CD14-positive monocyte (primary cell): ENCODE results near the gene TRAFD1. TPM values are rescaled to one million over a fixed set of nuclear protein-coding genes. Genes with fewer than 3 reads are reported as not detected.

ENCODE experiments used
- DNase-seq, 3 donors: peaks; one replicate each; pipeline ENCODE4 v3.0.0-alpha.2; 2011 to 2022
- H2AFZ ChIP-seq: 2 replicates; pipeline ENCODE4 v1.6.0; 2012; ENCODE audit warnings: mild to moderate bottlenecking, low read depth, low read length, inconsistent platforms; ENCODE audit not compliant: insufficient read depth, poor library complexity, severe bottlenecking
- H3K27ac ChIP-seq, 2 donors: 1 replicate in 1 of 2; 2 replicates in 1 of 2; pipeline ENCODE4 v1.5.1; 2012 to 2013; ENCODE audit warnings: low read length in 2 of 2, control low read depth in 1 of 2, inconsistent platforms in 1 of 2, low read depth in 1 of 2, mild to moderate bottlenecking in 1 of 2
- H3K27me3 ChIP-seq, 2 donors: one replicate each; pipeline versions ENCODE4 v1.6.0 to v1.6.1; 2011 to 2013; ENCODE audit warnings: low read length in 2 of 2; ENCODE audit not compliant: control insufficient read depth in 2 of 2, insufficient read depth in 2 of 2
- H3K36me3 ChIP-seq, 2 donors: replicated peaks in 1 of 2; 1 replicate in 1 of 2; 2 replicates in 1 of 2; pipeline versions ENCODE4 v1.5.1 to v1.6.1; 2012 to 2013; ENCODE audit warnings: low read length in 2 of 2, control low read depth in 1 of 2, inconsistent platforms in 1 of 2, mild to moderate bottlenecking in 1 of 2; ENCODE audit not compliant: insufficient read depth in 2 of 2, control insufficient read depth in 1 of 2
- H3K4me1 ChIP-seq, 2 donors: 1 replicate in 1 of 2; 2 replicates in 1 of 2; pipeline versions ENCODE4 v1.5.1 to v1.6.1; 2012 to 2013; ENCODE audit warnings: low read length in 2 of 2, control low read depth in 1 of 2, inconsistent platforms in 1 of 2, mild to moderate bottlenecking in 1 of 2, moderate library complexity in 1 of 2; ENCODE audit not compliant: insufficient read depth in 2 of 2, control insufficient read depth in 1 of 2
- H3K4me2 ChIP-seq: replicated peaks from 2 replicates; pipeline ENCODE3; 2012; ENCODE audit warnings: low read length, moderate library complexity, mild to moderate bottlenecking; ENCODE audit not compliant: poor library complexity, severe bottlenecking; ENCODE audit errors: extremely low read depth
- H3K4me3 ChIP-seq, 3 experiments: fragments of 200-600 bp in 1 of 3; sonication (generic) in 1 of 3; replicated peaks in 1 of 3; 1 replicate in 2 of 3; 2 replicates in 1 of 3; pipeline ENCODE4 v1.5.1; 2011 to 2013; ENCODE audit warnings: low read length in 3 of 3, mild to moderate bottlenecking in 3 of 3, control low read depth in 2 of 3, low read depth in 2 of 3, inconsistent platforms in 1 of 3, moderate library complexity in 1 of 3
- H3K79me2 ChIP-seq: 2 replicates; pipeline ENCODE4 v1.6.0; 2012; ENCODE audit warnings: mild to moderate bottlenecking, control low read depth, inconsistent platforms, low read length, moderate library complexity; ENCODE audit not compliant: insufficient read depth
- H3K9ac ChIP-seq: 2 replicates; pipeline ENCODE4 v1.6.0; 2017; ENCODE audit warnings: low read length, mild to moderate bottlenecking; ENCODE audit not compliant: insufficient read depth, poor library complexity, severe bottlenecking
- H3K9me3 ChIP-seq, 2 donors: replicated peaks in 1 of 2; 1 replicate in 1 of 2; 2 replicates in 1 of 2; pipeline versions ENCODE4 v1.5.1 to v1.6.1; 2012 to 2013; ENCODE audit warnings: low read length in 2 of 2, control low read depth in 1 of 2; ENCODE audit not compliant: control insufficient read depth in 1 of 2, insufficient read depth in 1 of 2
- H4K20me1 ChIP-seq: 2 replicates; pipeline ENCODE4 v1.6.0; 2012; ENCODE audit warnings: mild to moderate bottlenecking, low read length, control low read depth, moderate library complexity; ENCODE audit not compliant: insufficient read depth
- H3K27ac Mint-ChIP-seq, 7 donors: one replicate each; pipeline ENCODE4 v1.8.0; 2020; ENCODE audit warnings: mild to moderate bottlenecking in 7 of 7, mixed read lengths in 7 of 7, moderate library complexity in 6 of 7, inconsistent platforms in 2 of 7
- H3K27me3 Mint-ChIP-seq, 3 donors: one replicate each; pipeline ENCODE4 v1.8.0; 2021 to 2022; ENCODE audit warnings: low read depth in 3 of 3, mild to moderate bottlenecking in 3 of 3, mixed read lengths in 3 of 3, moderate library complexity in 3 of 3, inconsistent platforms in 1 of 3
- H3K36me3 Mint-ChIP-seq, 2 donors: one replicate each; pipeline ENCODE4 v1.8.0; 2020; ENCODE audit warnings: mixed read lengths in 2 of 2, inconsistent platforms in 1 of 2, mild to moderate bottlenecking in 1 of 2
- H3K4me1 Mint-ChIP-seq: one replicate; pipeline ENCODE4 v1.8.0; 2020; ENCODE audit warnings: mild to moderate bottlenecking, mixed read lengths
- H3K4me3 Mint-ChIP-seq, 2 donors: one replicate each; pipeline ENCODE4 v1.8.0; 2020; ENCODE audit warnings: mild to moderate bottlenecking in 2 of 2, mixed read lengths in 2 of 2, moderate library complexity in 1 of 2
- H3K9me3 Mint-ChIP-seq, 7 donors: one replicate each; pipeline ENCODE4 v1.8.0; 2020 to 2022; ENCODE audit warnings: mixed read lengths in 7 of 7, mild to moderate bottlenecking in 6 of 7, moderate library complexity in 6 of 7, inconsistent platforms in 2 of 7
- WGBS: methylation state at CpG from one replicate; pipeline ENCODE4 v1.1.5; 2013; ENCODE audit warnings: missing lambda C conversion rate; ENCODE audit not compliant: insufficient coverage; 5-methylcytosine and 5-hydroxymethylcytosine counted together
- intact Hi-C, 2 donors: fragments of 100-400 bp; cut with micrococcal nuclease; formaldehyde crosslinking; loops; one replicate each; pipeline versions ENCODE4 v1.15.0 to v1.15.1; 2023
- polyA plus RNA-seq, 3 donors: library from polyadenylated mRNA; depleted of rRNA in 1 of 3; unstranded in 2 of 3; stranded (reverse) in 1 of 3; fragments of 300-500 nt in 2 of 3; fragments of >200 nt in 1 of 3; fragmentation: Illumina TruSeq in 2 of 3; gene quantifications; 1 replicate in 2 of 3; 2 replicates in 1 of 3; pipeline ENCODE4 v1.2.3, GENCODE V29; 2012 to 2021
- TF ChIP-seq, protein P1 (sequence below): fragments of 200-600 bp; IDR thresholded peaks from one replicate; pipeline ENCODE4 v1.8.0; 2022; ENCODE audit warnings: antibody characterized with exemption, mild to moderate bottlenecking

Gene TRAFD1
- polyA plus RNA-seq, 3 donors = 35.2 to 83.6 (median 82.3) TPM

DNA sequence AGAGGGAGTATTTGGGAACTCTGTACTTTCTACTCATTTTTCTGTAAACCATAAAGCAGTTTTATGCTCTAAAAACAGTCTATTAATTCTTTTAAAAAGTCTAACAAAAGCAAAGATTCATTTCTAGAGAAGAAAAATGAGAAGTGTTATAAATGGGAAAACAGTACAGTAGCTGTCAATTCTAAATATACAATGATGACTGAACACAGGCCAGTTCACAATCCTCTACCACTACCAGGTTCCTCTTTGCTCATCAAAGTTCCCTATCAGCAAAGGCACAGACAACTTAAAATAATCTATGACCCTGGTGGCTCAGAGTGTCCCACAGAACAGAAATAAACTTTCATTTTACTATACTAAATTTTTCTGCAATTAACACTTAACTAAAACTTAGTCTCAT, 29.3 kb upstream of the TRAFD1 start:
- DNase-seq = peak; percentile 15 to 32 (median 24)
- intact Hi-C loops = loop anchor here in 1 of 2 donors (10.0 kb wide), 1 partner anchor 49 kb away; no protein-coding TSS in a partner anchor
- H3K36me3 Mint-ChIP-seq = peaks cover 42 to 72% of the 10 kb centered on the region in 2 donors
- H3K4me1 ChIP-seq = peaks cover 13 to 18% of the 10 kb centered on the region in 2 donors
- H3K9me3 Mint-ChIP-seq = no peaks in the 10 kb centered on the region
- no peak overlapping the region for H3K4me3 Mint-ChIP-seq
- H3K9me3 ChIP-seq = no peaks in the 10 kb centered on the region
- H3K4me1 Mint-ChIP-seq = peaks cover 19% of the 10 kb centered on the region
- TF ChIP-seq, protein P1, sequence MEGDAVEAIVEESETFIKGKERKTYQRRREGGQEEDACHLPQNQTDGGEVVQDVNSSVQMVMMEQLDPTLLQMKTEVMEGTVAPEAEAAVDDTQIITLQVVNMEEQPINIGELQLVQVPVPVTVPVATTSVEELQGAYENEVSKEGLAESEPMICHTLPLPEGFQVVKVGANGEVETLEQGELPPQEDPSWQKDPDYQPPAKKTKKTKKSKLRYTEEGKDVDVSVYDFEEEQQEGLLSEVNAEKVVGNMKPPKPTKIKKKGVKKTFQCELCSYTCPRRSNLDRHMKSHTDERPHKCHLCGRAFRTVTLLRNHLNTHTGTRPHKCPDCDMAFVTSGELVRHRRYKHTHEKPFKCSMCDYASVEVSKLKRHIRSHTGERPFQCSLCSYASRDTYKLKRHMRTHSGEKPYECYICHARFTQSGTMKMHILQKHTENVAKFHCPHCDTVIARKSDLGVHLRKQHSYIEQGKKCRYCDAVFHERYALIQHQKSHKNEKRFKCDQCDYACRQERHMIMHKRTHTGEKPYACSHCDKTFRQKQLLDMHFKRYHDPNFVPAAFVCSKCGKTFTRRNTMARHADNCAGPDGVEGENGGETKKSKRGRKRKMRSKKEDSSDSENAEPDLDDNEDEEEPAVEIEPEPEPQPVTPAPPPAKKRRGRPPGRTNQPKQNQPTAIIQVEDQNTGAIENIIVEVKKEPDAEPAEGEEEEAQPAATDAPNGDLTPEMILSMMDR = no peak
- no peak overlapping the region for H3K4me3 ChIP-seq
- H4K20me1 ChIP-seq = peaks cover 58% of the 10 kb centered on the region
- H3K27ac ChIP-seq = peak overlapping the region in 1 of 2 donors; percentile 75
- no peak overlapping the region for H3K4me2 ChIP-seq
- peak overlapping the region in 6 of 7 donors; percentile 13 to 85 (median 76) for H3K27ac Mint-ChIP-seq
- H3K27me3 ChIP-seq = no peaks in the 10 kb centered on the region
- no peak overlapping the region for H2AFZ ChIP-seq
- peaks cover 34 to 58% of the 10 kb centered on the region in 2 donors for H3K36me3 ChIP-seq
- no peak overlapping the region for H3K9ac ChIP-seq
- H3K79me2 ChIP-seq = peaks cover 89% of the 10 kb centered on the region
- H3K27me3 Mint-ChIP-seq = peaks cover 0 to 2% (median 0%) of the 10 kb centered on the region in 3 donors

DNA sequence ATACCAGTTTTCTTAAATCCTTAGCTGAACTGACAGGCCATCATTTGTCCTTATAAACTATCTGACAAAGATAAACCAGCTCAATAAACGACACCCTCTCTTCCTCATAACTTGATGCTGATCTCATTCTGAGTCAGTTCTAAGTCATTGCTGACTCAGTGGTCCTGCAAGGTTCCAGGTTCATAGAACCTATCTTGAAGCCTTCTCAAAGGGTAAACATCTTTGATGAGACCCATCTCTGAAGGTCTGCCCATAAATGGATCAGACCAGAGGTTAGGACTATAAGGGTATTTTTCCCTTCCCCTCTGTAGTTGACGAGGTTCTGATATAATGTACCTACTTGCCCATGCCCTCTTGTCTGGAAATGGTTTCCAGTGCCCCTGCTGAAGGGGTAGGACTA, 28.7 kb upstream of the TRAFD1 start:
- Mint-ChIP-seq H3K4me1 (peaks cover 19% of the 10 kb centered on the region), H3K27ac (peak overlapping the region in 6 of 7 donors; percentile 13 to 85 (median 79)), H3K9me3 (no peaks in the 10 kb centered on the region), H3K27me3 (peaks cover 0 to 2% (median 0%) of the 10 kb centered on the region in 3 donors), H3K36me3 (peaks cover 40 to 72% of the 10 kb centered on the region in 2 donors), H3K4me3 (no peak overlapping the region)
- H4K20me1 ChIP-seq = peaks cover 62% of the 10 kb centered on the region
- DNase-seq = peak in 1 of 3 donors; percentile 56
- H3K9ac ChIP-seq = no peak overlapping the region
- peak overlapping the region in 1 of 2 donors; percentile 75 for H3K27ac ChIP-seq
- peaks cover 33 to 58% of the 10 kb centered on the region in 2 donors for H3K36me3 ChIP-seq
- H3K9me3 ChIP-seq = no peaks in the 10 kb centered on the region
- TF ChIP-seq, protein P1 = no peak
- peaks cover 13 to 18% of the 10 kb centered on the region in 2 donors for H3K4me1 ChIP-seq
- H3K4me3 ChIP-seq = no peak overlapping the region
- H3K4me2 ChIP-seq = no peak overlapping the region
- WGBS = 63% methylated on average over 2 of the region's 2 CpGs
- intact Hi-C loops = loop anchor here in 1 of 2 donors (10.0 kb wide), 1 partner anchor 48 kb away; no protein-coding TSS in a partner anchor
- no peaks in the 10 kb centered on the region for H3K27me3 ChIP-seq
- no peak overlapping the region for H2AFZ ChIP-seq
- peaks cover 89% of the 10 kb centered on the region for H3K79me2 ChIP-seq
